ENCODE results near the gene PRDX3. TPM values are rescaled to one million over a fixed set of nuclear protein-coding genes. Genes with fewer than 3 reads are reported as not detected.
"Not testable (repeated sequence)": the region's sequence is repeated elsewhere in the genome, so short reads cannot be mapped to it uniquely, and the experiment has no call there.

PRDX3 gene
- total RNA-seq, 1 donor from 2014 or later, result 92.0 TPM

GRCh38 chr10:119165171-119166117, 13.2 kb downstream of the PRDX3 start, which contains the start of gene SFXN4:
SFXN4 (minus strand) TSS chr10:119165714; CDS start chr10:119165647, 67 bp downstream.
- DNase-seq, result no peak

- DNase-seq, result no peak
Observed at GRCh38 chr10:119162452-119163092, 16.0 kb downstream of the PRDX3 start.

- DNase-seq, result no peak
Observed at GRCh38 chr10:119161680-119162451, 16.7 kb downstream of the PRDX3 start.

- no peak for DNase-seq
Observed at GRCh38 chr10:119159332-119159731, 19.3 kb downstream of the PRDX3 start.

- DNase-seq, result no peak
Observed at GRCh38 chr10:119153661-119154060, 25.0 kb downstream of the PRDX3 start.

- DNase-seq, result no peak
Observed at GRCh38 chr10:119153041-119153440, 25.6 kb downstream of the PRDX3 start.

- not testable (repeated sequence) for DNase-seq
Observed at GRCh38 chr10:119151601-119152000, 27.0 kb downstream of the PRDX3 start.

GRCh38 chr10:119149729-119150128, 28.9 kb downstream of the PRDX3 start:
- no peak for DNase-seq

GRCh38 chr10:119149157-119149556, 29.5 kb downstream of the PRDX3 start:
- no peak for DNase-seq

GRCh38 chr10:119143657-119144056, 35.0 kb downstream of the PRDX3 start:
- no peak for DNase-seq

GRCh38 chr10:119140603-119141245, 37.9 kb downstream of the PRDX3 start:
- DNase-seq, result no peak

- DNase-seq, result no peak
Observed at GRCh38 chr10:119139464-119140067, 39.0 kb downstream of the PRDX3 start.

GRCh38 chr10:119138346-119139306, 40.0 kb downstream of the PRDX3 start:
- DNase-seq, result no peak

GRCh38 chr10:119137878-119138277, 40.7 kb downstream of the PRDX3 start:
- not testable (repeated sequence) for DNase-seq

GRCh38 chr10:119136084-119136483, 42.5 kb downstream of the PRDX3 start:
- DNase-seq, result no peak

- no peak for DNase-seq
Observed at GRCh38 chr10:119135513-119135881, 43.1 kb downstream of the PRDX3 start.

GRCh38 chr10:119133949-119134348, 44.7 kb downstream of the PRDX3 start:
- no peak for DNase-seq

- DNase-seq, result no peak
Observed at GRCh38 chr10:119132521-119133345, 45.9 kb downstream of the PRDX3 start.

- no peak for DNase-seq
Observed at GRCh38 chr10:119131512-119132240, 46.9 kb downstream of the PRDX3 start.

Data from skin of body (tissue), 2 donors.